ENCODE results near the gene NANS.

GRCh38 chr9:98100456-98100855 lies 43.9 kb downstream of the NANS start:
- TF ChIP-seq, protein P1, sequence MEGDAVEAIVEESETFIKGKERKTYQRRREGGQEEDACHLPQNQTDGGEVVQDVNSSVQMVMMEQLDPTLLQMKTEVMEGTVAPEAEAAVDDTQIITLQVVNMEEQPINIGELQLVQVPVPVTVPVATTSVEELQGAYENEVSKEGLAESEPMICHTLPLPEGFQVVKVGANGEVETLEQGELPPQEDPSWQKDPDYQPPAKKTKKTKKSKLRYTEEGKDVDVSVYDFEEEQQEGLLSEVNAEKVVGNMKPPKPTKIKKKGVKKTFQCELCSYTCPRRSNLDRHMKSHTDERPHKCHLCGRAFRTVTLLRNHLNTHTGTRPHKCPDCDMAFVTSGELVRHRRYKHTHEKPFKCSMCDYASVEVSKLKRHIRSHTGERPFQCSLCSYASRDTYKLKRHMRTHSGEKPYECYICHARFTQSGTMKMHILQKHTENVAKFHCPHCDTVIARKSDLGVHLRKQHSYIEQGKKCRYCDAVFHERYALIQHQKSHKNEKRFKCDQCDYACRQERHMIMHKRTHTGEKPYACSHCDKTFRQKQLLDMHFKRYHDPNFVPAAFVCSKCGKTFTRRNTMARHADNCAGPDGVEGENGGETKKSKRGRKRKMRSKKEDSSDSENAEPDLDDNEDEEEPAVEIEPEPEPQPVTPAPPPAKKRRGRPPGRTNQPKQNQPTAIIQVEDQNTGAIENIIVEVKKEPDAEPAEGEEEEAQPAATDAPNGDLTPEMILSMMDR (conservative IDR thresholded peaks at IDR 0.05; ENCODE audit: low read length) = no peak
- no peak for TF ChIP-seq EZH2phosphoT487 (IDR thresholded peaks at IDR 0.05; ENCODE audit: borderline replicate concordance, low read depth, low read length)
